HEK293 (cell line): ENCODE results near the gene CCNG1.

Source experiments
- HIC1 ChIP-seq: fragments of 450-650 bp; formaldehyde crosslinking; IDR thresholded peaks from 2 replicates; pipeline ENCODE4 v1.5.1; 2016; ENCODE audit warnings: missing biosample characterization, missing genetic modification characterization
- OVOL3 ChIP-seq: fragments of 450-650 bp; formaldehyde crosslinking; IDR thresholded peaks from 2 replicates; pipeline ENCODE4 v1.5.1; 2016; ENCODE audit warnings: missing biosample characterization, missing genetic modification characterization
- PATZ1 ChIP-seq: fragments of 450-650 bp; formaldehyde crosslinking; IDR thresholded peaks from 2 replicates; pipeline ENCODE4 v1.5.1; 2016; ENCODE audit warnings: missing biosample characterization, missing genetic modification characterization
- SP3 ChIP-seq: fragments of 450-650 bp; formaldehyde crosslinking; IDR thresholded peaks from 2 replicates; pipeline ENCODE4 v1.5.1; 2016; ENCODE audit warnings: missing biosample characterization, missing genetic modification characterization
- ZBTB21 ChIP-seq: fragments of 450-650 bp; formaldehyde crosslinking; IDR thresholded peaks from 2 replicates; pipeline ENCODE4 v1.5.1; 2017; ENCODE audit warnings: missing biosample characterization, missing genetic modification characterization
- ZBTB7A ChIP-seq: fragments of 450-650 bp; formaldehyde crosslinking; IDR thresholded peaks from 2 replicates; pipeline ENCODE4 v1.5.1; 2016; ENCODE audit warnings: low read depth, missing biosample characterization, missing genetic modification characterization
- ZNF48 ChIP-seq: fragments of 450-650 bp; formaldehyde crosslinking; IDR thresholded peaks from 2 replicates; pipeline ENCODE4 v1.5.1; 2016; ENCODE audit warnings: missing biosample characterization, missing genetic modification characterization
- ZNF501 ChIP-seq: fragments of 450-650 bp; formaldehyde crosslinking; IDR thresholded peaks from 2 replicates; pipeline ENCODE4 v1.5.1; 2016; ENCODE audit warnings: missing biosample characterization, missing genetic modification characterization
- ZNF558 ChIP-seq: fragments of 450-650 bp; formaldehyde crosslinking; IDR thresholded peaks from 2 replicates; pipeline ENCODE4 v1.5.1; 2016; ENCODE audit warnings: missing biosample characterization, missing genetic modification characterization
- ZNF561 ChIP-seq: fragments of 450-650 bp; IDR thresholded peaks from 2 replicates; pipeline ENCODE4 v1.5.1; 2018; ENCODE audit warnings: missing biosample characterization, missing genetic modification characterization, borderline replicate concordance
- ZSCAN4 ChIP-seq: fragments of 450-650 bp; formaldehyde crosslinking; IDR thresholded peaks from 2 replicates; pipeline ENCODE4 v1.5.1; 2017; ENCODE audit warnings: missing biosample characterization, missing genetic modification characterization
- TF ChIP-seq, protein P1 (sequence below): fragments of 450-650 bp; formaldehyde crosslinking; IDR thresholded peaks from 2 replicates; pipeline ENCODE4 v1.5.1; 2016; ENCODE audit warnings: missing biosample characterization, missing genetic modification characterization
- TF ChIP-seq, protein P2 (sequence below): fragments of 450-650 bp; formaldehyde crosslinking; IDR thresholded peaks from 2 replicates; pipeline ENCODE4 v1.5.1; 2017; ENCODE audit warnings: missing biosample characterization, mild to moderate bottlenecking, missing genetic modification characterization, moderate library complexity

- no peak for TF ChIP-seq SP3 (tag by site-specific recombination)
- TF ChIP-seq, protein P1, sequence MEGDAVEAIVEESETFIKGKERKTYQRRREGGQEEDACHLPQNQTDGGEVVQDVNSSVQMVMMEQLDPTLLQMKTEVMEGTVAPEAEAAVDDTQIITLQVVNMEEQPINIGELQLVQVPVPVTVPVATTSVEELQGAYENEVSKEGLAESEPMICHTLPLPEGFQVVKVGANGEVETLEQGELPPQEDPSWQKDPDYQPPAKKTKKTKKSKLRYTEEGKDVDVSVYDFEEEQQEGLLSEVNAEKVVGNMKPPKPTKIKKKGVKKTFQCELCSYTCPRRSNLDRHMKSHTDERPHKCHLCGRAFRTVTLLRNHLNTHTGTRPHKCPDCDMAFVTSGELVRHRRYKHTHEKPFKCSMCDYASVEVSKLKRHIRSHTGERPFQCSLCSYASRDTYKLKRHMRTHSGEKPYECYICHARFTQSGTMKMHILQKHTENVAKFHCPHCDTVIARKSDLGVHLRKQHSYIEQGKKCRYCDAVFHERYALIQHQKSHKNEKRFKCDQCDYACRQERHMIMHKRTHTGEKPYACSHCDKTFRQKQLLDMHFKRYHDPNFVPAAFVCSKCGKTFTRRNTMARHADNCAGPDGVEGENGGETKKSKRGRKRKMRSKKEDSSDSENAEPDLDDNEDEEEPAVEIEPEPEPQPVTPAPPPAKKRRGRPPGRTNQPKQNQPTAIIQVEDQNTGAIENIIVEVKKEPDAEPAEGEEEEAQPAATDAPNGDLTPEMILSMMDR: no peak
- no peak for TF ChIP-seq ZBTB21 (tag by site-specific recombination)
- TF ChIP-seq ZBTB7A: no peak
- TF ChIP-seq ZNF558 (tag by site-specific recombination): no peak
- TF ChIP-seq ZSCAN4 (tag by site-specific recombination): no peak
- TF ChIP-seq PATZ1: no peak
- TF ChIP-seq ZNF561: no peak
- TF ChIP-seq ZNF48: no peak
- no peak for TF ChIP-seq OVOL3 (tag by site-specific recombination)
- TF ChIP-seq ZNF501 (tag by site-specific recombination): no peak
- TF ChIP-seq HIC1 (tag by site-specific recombination): no peak
- TF ChIP-seq, protein P2, sequence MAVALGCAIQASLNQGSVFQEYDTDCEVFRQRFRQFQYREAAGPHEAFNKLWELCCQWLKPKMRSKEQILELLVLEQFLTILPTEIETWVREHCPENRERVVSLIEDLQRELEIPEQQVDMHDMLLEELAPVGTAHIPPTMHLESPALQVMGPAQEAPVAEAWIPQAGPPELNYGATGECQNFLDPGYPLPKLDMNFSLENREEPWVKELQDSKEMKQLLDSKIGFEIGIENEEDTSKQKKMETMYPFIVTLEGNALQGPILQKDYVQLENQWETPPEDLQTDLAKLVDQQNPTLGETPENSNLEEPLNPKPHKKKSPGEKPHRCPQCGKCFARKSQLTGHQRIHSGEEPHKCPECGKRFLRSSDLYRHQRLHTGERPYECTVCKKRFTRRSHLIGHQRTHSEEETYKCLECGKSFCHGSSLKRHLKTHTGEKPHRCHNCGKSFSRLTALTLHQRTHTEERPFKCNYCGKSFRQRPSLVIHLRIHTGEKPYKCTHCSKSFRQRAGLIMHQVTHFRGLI (tag by site-specific recombination): no peak
These were observed 8.0 kb downstream of the CCNG1 start for GRCh38 chr5:163445345-163445744.
